Tongue (tissue), 2 donors: ENCODE data around the gene SH2B2. TPM values are rescaled to one million over a fixed set of nuclear protein-coding genes. Genes with fewer than 3 reads are reported as not detected.
A peak's percentile ranks its signal among the peaks of the same experiment; 100 is the strongest.

Source experiments
- DNase-seq: peaks from one replicate; pipeline ENCODE4 v3.0.0-alpha.2; 2015
- total RNA-seq: library from RNA; depleted of rRNA; stranded (reverse); fragments of >200 nt; gene quantifications from one replicate; pipeline ENCODE4 v1.2.3, GENCODE V29; 2014

Gene SH2B2
- total RNA-seq, 1 donor from 2014 or later, result 15.9 TPM

- DNase-seq, result no peak
Observed at GRCh38 chr7:102268635-102269034, 18.0 kb upstream of the SH2B2 start.

- DNase-seq, result peak; percentile 77
Observed at GRCh38 chr7:102270178-102270887, 16.3 kb upstream of the SH2B2 start.

DNA sequence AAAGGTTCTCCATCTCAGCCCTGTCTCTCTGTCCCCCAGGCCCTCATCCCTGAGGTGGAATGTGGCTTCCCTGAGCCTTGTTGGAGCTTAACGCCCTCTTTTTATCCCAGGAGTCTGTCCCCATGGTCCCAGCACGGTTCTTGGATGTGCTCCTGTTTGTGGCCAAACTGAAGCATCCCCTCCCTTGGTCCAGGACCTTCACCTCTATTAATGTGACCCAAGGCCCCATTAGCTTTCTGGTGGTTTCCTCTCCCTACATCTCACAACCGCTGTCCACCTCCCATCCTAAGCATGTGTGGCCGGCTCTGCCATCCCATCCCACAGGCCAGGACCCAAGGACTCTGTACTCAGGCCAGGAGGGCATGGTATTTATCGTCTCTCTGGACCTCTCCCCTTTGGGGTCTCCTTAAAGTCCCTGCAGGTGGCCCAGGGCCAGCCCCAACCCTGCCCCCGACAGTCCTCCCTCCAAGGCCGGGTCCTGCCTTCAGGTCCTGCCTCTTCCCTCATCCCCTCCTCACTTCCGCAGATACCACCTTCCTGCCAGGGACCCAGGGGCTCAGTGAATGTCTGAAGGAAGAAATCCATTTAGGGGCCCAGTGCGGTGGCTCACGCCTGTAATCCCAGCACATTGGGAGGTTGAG lies 15.4 kb upstream of the SH2B2 start:
- no peak for DNase-seq

GRCh38 chr7:102272075-102272916 lies 14.4 kb upstream of the SH2B2 start:
- DNase-seq, result peak; percentile 86

GRCh38 chr7:102272917-102273748 lies 13.5 kb upstream of the SH2B2 start:
- DNase-seq, result no peak

GRCh38 chr7:102273749-102274712 lies 12.6 kb upstream of the SH2B2 start:
- DNase-seq, result no peak

- DNase-seq, result no peak
Observed at GRCh38 chr7:102275123-102275703, 11.5 kb upstream of the SH2B2 start.

GRCh38 chr7:102277901-102278300 lies 8.8 kb upstream of the SH2B2 start:
- no peak for DNase-seq

DNA sequence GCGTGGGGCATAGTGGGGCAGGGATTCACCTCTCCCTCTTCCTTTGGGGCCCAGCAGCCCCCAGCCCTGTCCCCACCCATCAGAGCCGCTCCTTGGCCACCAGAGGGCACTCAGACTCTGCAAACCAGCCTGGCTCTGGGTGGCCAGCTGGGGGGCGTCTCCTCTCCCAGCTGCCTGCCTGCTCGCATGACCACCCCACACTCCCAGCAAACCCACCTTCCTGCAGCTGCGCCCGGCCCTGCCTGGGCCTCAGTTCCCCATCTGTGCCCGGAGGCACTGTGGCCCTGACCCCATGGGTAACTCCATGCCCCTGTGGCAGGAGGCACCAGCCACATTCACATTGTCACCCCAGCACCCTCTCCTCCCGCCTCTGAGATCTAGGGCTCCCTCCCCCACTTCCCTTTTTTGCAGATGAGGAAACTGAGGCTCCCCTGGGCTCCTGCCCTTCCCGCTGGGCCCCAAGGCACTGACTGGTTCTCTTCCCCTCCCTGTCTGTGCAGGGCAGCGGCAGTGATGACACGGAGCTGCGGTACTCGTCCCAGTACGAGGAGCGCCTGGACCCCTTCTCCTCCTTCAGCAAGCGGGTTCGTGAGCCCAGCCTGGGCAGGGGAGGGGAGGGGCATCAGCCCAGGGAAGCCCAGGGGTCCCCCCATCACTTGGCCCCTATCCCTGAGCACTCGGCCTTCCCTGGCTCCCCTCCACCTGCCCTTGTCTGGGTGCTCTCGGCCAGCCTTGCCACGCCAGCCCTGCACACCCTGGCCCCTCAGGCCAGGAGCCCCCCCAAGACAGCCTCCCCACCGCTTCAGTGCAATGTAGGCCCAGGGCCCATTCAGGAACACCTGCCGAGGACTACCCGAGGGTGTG lies 6.9 kb upstream of the SH2B2 start:
- peak; percentile 90 for DNase-seq

DNA sequence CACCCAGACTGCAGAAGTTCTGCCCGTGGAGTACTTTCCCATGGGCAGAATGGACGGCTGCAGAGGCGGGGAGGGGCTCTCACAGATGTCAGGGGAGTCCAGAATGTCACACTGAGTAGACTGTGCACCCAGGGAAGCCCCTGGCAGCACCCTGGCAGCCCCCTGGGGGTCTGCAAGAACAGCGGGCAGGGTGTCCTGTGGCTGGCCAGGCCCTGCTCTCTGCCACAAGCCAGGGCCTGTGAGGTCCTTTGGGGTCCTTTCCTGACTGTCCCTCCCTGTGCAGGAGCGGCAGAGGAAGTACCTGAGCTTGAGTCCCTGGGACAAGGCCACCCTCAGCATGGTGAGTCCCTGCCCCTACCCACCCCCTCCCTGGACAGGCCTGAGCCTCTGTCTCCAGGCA lies 6.1 kb upstream of the SH2B2 start:
- no peak for DNase-seq

GRCh38 chr7:102281785-102282184 lies 4.9 kb upstream of the SH2B2 start:
- no peak for DNase-seq

- DNase-seq, result no peak
Observed at GRCh38 chr7:102282465-102283362, 4.0 kb upstream of the SH2B2 start.

GRCh38 chr7:102283477-102284189 lies 3.0 kb upstream of the SH2B2 start:
- DNase-seq, result no peak

- DNase-seq, result no peak
Observed at GRCh38 chr7:102284399-102284798, 2.3 kb upstream of the SH2B2 start.

DNA sequence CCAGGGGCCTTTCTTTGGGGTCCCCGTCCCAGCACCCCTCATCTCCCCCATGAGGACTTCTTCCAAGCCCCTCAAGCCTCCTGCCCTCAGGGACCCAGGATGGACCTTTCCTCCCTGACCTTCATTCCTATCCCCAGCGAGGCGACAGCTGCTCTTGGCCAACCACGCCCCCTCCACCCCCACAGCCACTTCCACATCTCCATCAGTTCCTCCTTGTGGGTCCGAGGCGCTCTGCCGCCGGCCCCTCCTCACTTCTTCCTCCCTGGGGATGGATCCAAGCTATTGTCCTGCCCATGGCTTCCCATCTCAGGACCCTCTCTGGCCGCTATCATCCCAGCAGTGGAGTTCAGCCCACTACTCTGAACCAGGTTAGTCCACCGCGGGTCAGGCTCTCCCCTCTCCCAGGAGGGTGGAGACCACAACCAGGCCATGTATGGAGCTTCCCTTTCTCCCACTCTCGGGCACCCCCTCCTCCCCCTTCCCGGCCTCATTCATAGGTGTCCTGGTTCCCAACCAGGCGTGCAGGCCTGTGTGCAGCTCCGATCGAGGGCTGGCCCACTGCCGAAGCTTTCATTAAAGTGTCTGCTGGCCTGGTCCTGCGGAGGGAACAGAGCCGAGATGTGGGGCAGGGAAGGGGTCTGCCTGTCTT lies 1.7 kb upstream of the SH2B2 start:
- DNase-seq, result no peak

- DNase-seq, result no peak
Observed at GRCh38 chr7:102285540-102286236, 980 bp upstream of the SH2B2 start.
